Testis (tissue), 5 donors: Measurements from ENCODE around the gene PLAC8. TPM values are rescaled to one million over a fixed set of nuclear protein-coding genes. Genes with fewer than 3 reads are reported as not detected.

Experiments used
- DNase-seq: peaks from one replicate; pipeline ENCODE4 v3.0.0-alpha.2; 2019
- H3K27ac ChIP-seq, 2 donors: fragments of 200-600 bp; sonication (generic); one replicate each; pipeline ENCODE4 v1.5.1; 2019
- H3K27me3 ChIP-seq: fragments of 200-600 bp; sonication (generic); one replicate; pipeline ENCODE4 v1.5.1; 2019
- H3K36me3 ChIP-seq: fragments of 200-600 bp; sonication (generic); one replicate; pipeline ENCODE4 v1.5.1; 2017; ENCODE audit warnings: low read depth; ENCODE audit errors: missing control alignments
- H3K4me1 ChIP-seq: fragments of 200-600 bp; sonication (generic); one replicate; pipeline ENCODE4 v1.5.1; 2019
- H3K4me3 ChIP-seq, 2 donors: fragments of 200-600 bp; sonication (generic); one replicate each; pipeline ENCODE4 v1.5.1; 2017 to 2019
- H3K9me3 ChIP-seq: fragments of 200-600 bp; sonication (generic); one replicate; pipeline ENCODE4 v1.5.1; 2017
- POLR2A ChIP-seq: fragments of 450-650 bp; IDR thresholded peaks from one replicate; pipeline ENCODE4 v1.6.1; 2017; ENCODE audit warnings: antibody characterized with exemption, mild to moderate bottlenecking, moderate library complexity
- WGBS, 2 donors: methylation state at CpG; one replicate each; pipeline ENCODE4 v1.1.5; 2018; 5-methylcytosine and 5-hydroxymethylcytosine counted together
- intact Hi-C: fragments of 100-400 bp; cut with DNase I; formaldehyde crosslinking; loops from one replicate; pipeline ENCODE4 v1.15.1; 2023; ENCODE audit warnings: low total_unique reads
- long read RNA-seq, 2 donors: transcript quantifications; one replicate each; lab custom pipeline, GENCODE V29; 2026
- polyA plus RNA-seq: library from polyadenylated mRNA; stranded (reverse); fragments of 350-450 nt; fragmentation: Illumina TruSeq; extraction: RNeasy Lipid Tissue Mini Kit (QIAGEN cat#74804); gene quantifications from one replicate; pipeline ENCODE4 v1.2.3, GENCODE V29; 2014; ENCODE audit warnings: low read depth, low replicate concordance; ENCODE audit not compliant: insufficient read depth
- total RNA-seq, 2 donors: library from RNA; depleted of rRNA; stranded (reverse); fragments of >200 nt; gene quantifications; one replicate each; pipeline ENCODE4 v1.2.3, GENCODE V29; 2016
- TF ChIP-seq, protein P1 (sequence below), 3 experiments: fragments of 450-650 bp in 2 of 3; fragments of 200-600 bp in 1 of 3; sonication (generic) in 1 of 3; IDR thresholded peaks; one replicate each; pipeline ENCODE4 v1.5.1; 2016 to 2019; ENCODE audit warnings: antibody characterized with exemption in 3 of 3, mild to moderate bottlenecking in 2 of 3, moderate library complexity in 1 of 3

Gene PLAC8, protein sequence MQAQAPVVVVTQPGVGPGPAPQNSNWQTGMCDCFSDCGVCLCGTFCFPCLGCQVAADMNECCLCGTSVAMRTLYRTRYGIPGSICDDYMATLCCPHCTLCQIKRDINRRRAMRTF
- total RNA-seq (1 to 10 TPM in 1 of 2 donors, under 1 TPM in 1; 0.55 to 1.3 TPM), polyA plus RNA-seq (2.0 TPM)
- long read RNA-seq, donor 1, partial matches to known transcripts: 0 of 2 reads
- long read RNA-seq, donor 1, other reads (novel, unspliced or antisense): 0 of 2 reads
- long read RNA-seq, donor 2: 0 reads

DNA sequence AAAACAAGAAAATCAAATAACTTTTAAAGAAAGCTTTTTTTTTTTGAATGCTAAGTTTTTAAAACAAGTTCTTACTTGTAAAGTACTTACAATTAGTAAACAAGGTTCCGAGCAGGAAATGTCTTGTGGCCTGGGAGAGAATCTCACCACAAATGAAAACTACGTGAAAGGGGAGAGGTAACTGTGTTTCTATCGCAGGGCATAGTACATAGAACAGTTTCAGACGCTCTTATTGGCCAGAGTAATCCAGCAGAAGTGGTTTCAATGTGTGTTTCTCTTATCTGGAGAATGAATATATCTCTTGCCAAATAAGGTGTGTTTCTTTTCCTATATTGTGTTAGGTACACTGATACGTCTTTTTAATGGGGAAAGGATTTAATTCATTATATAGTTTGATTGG lies at the start of gene PLAC8:
Gene PLAC8 (minus strand): TSS at position 154 of the 400 bp plus-strand sequence. CDS start 6,808 bp downstream, outside the sequence.
- TF ChIP-seq, protein P1, sequence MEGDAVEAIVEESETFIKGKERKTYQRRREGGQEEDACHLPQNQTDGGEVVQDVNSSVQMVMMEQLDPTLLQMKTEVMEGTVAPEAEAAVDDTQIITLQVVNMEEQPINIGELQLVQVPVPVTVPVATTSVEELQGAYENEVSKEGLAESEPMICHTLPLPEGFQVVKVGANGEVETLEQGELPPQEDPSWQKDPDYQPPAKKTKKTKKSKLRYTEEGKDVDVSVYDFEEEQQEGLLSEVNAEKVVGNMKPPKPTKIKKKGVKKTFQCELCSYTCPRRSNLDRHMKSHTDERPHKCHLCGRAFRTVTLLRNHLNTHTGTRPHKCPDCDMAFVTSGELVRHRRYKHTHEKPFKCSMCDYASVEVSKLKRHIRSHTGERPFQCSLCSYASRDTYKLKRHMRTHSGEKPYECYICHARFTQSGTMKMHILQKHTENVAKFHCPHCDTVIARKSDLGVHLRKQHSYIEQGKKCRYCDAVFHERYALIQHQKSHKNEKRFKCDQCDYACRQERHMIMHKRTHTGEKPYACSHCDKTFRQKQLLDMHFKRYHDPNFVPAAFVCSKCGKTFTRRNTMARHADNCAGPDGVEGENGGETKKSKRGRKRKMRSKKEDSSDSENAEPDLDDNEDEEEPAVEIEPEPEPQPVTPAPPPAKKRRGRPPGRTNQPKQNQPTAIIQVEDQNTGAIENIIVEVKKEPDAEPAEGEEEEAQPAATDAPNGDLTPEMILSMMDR (IDR thresholded peaks at IDR 0.05): no peak
- no peak for TF ChIP-seq POLR2A
- Histone ChIP-seq H3K27me3 (no peaks in the 10 kb centered on the region), H3K4me1 (peaks cover 2% of the 10 kb centered on the region), H3K4me3 (no peak within 1 kb of the TSS), H3K36me3 (no peaks in the 10 kb centered on the region), H3K27ac (no peak within 1 kb of the TSS), H3K9me3 (no peaks in the 10 kb centered on the region)
- DNase-seq: no peak
- 67 to 69% methylated on average over 5 of the region's 5 CpGs for WGBS, 2 donors
- intact Hi-C loops: no loop called here

DNA sequence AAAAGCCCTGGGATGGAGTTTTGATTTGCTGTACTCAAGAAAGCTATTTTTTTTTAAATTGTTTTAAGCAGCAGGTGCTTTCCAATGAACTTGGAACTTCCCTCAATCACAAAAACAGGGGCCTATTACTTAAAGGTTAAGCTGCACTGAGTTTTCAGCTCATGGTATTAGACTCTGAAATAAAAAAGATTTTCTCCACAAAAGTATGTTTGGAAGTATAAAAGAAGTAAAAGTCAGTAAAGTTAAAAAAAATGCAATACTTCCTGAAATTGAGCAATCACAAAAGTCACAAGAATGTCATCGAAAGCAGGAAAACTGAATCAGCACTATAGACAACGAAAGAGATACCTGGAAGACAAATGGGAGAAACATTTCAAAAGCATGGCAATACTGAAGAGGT lies 38.9 kb upstream of the PLAC8 start:
- no peaks in the 10 kb centered on the region for H3K27me3 ChIP-seq
- no peaks in the 10 kb centered on the region for H3K9me3 ChIP-seq
- no peak for DNase-seq
- TF ChIP-seq POLR2A: no peak
- TF ChIP-seq, protein P1 (IDR thresholded peaks at IDR 0.05): no peak
- H3K4me3 ChIP-seq: no peak overlapping the region
- intact Hi-C loops: no loop called here
- H3K27ac ChIP-seq: no peak overlapping the region
- no peaks in the 10 kb centered on the region for H3K36me3 ChIP-seq
- no peaks in the 10 kb centered on the region for H3K4me1 ChIP-seq
- 83 to 85% methylated on average over 2 of the region's 2 CpGs for WGBS, 2 donors

DNA sequence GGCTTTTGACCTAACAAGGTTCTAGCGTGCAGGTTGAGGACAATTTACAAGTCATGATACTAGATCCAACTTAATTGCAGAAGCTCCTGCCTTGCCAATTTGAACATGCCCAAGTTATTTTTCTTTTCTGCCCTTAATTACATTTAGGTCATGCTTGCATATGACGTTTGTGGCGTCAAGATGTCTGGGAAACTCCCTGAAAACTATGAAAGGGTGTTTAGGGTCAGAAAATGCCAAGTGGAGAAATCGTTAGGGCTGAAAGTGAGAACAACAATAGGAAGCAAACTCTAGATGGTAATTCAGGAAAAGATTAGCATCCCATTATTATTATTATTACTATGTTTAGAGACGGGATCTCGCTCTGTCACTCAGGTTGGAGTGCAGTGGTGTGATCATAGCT lies 38.2 kb upstream of the PLAC8 start:
- Histone ChIP-seq H3K27me3 (no peaks in the 10 kb centered on the region), H3K9me3 (no peaks in the 10 kb centered on the region), H3K4me3 (no peak overlapping the region), H3K36me3 (no peaks in the 10 kb centered on the region), H3K4me1 (no peaks in the 10 kb centered on the region), H3K27ac (no peak overlapping the region)
- 67 to 70% methylated on average over 6 of the region's 6 CpGs for WGBS, 2 donors
- TF ChIP-seq, protein P1 (IDR thresholded peaks at IDR 0.05): no peak
- TF ChIP-seq POLR2A: no peak
- intact Hi-C loops: no loop called here
- no peak for DNase-seq

DNA sequence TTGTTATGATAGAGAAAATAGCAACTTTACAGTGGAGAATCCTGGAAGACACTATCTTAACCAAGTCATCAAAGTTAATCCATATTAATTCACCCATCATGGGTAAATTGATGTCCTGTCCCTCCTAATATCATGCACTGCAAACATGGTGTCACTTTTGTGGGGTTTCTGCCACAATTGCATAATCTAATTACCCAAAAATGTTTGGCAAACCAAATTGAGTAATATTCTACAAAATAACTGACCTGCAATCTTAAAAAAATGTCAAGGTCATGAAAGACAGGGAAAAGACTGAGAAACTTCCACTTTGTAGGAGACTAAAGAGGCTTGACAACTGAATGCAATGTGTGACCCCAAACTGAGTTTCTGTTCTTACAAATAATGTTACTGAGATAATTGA lies 37.1 kb upstream of the PLAC8 start:
- DNase-seq: no peak
- intact Hi-C loops: no loop called here
- no peak overlapping the region for H3K27ac ChIP-seq

More for the DNA sequence above, 37.1 kb upstream of the PLAC8 start:
- TF ChIP-seq, protein P1 (IDR thresholded peaks at IDR 0.05): no peak
- no peak for TF ChIP-seq POLR2A
- Histone ChIP-seq H3K9me3 (no peaks in the 10 kb centered on the region), H3K4me3 (no peak overlapping the region), H3K4me1 (no peaks in the 10 kb centered on the region), H3K36me3 (no peaks in the 10 kb centered on the region), H3K27me3 (no peaks in the 10 kb centered on the region)
